NCI-H226 (cell line): ENCODE measurements around the gene ERVFRD-1.

Experiments used
- DNase-seq: peaks from one replicate; pipeline ENCODE4 v3.0.0-alpha.2; 2015

The ERVFRD-1 gene

GRCh38 chr6:11110921-11111768, at the start of gene ERVFRD-1:
ERVFRD-1 (minus strand) TSS chr6:11111725; CDS start chr6:11105310, 6,415 bp downstream.
- DNase-seq, result no peak

GRCh38 chr6:11160199-11160598, 48.7 kb upstream of the ERVFRD-1 start:
- DNase-seq, result no peak

- no peak for DNase-seq
Observed at GRCh38 chr6:11155589-11155988, 44.1 kb upstream of the ERVFRD-1 start.

GRCh38 chr6:11153447-11153846, 41.9 kb upstream of the ERVFRD-1 start:
- DNase-seq, result no peak

- no peak for DNase-seq
Observed at GRCh38 chr6:11152581-11152980, 41.1 kb upstream of the ERVFRD-1 start.

- DNase-seq, result no peak
Observed at GRCh38 chr6:11151488-11151887, 40.0 kb upstream of the ERVFRD-1 start.

GRCh38 chr6:11149551-11149950, 38.0 kb upstream of the ERVFRD-1 start:
- DNase-seq, result no peak

GRCh38 chr6:11146117-11146826, 34.7 kb upstream of the ERVFRD-1 start:
- DNase-seq, result no peak

- DNase-seq, result peak; percentile 41
Observed at GRCh38 chr6:11144393-11144851, 32.9 kb upstream of the ERVFRD-1 start.

GRCh38 chr6:11143394-11144371, 32.2 kb upstream of the ERVFRD-1 start:
- peak; percentile 58 for DNase-seq

GRCh38 chr6:11142296-11143027, 30.9 kb upstream of the ERVFRD-1 start:
- no peak for DNase-seq

- no peak for DNase-seq
Observed at GRCh38 chr6:11141295-11141694, 29.8 kb upstream of the ERVFRD-1 start.

- DNase-seq, result peak; percentile 26
Observed at GRCh38 chr6:11140056-11140455, 28.5 kb upstream of the ERVFRD-1 start.

GRCh38 chr6:11139051-11139960, 27.8 kb upstream of the ERVFRD-1 start:
- peak; percentile 93 for DNase-seq

GRCh38 chr6:11136809-11137208, 25.3 kb upstream of the ERVFRD-1 start:
- no peak for DNase-seq

- DNase-seq, result no peak
Observed at GRCh38 chr6:11133281-11133680, 21.8 kb upstream of the ERVFRD-1 start.

GRCh38 chr6:11132194-11132888, 20.8 kb upstream of the ERVFRD-1 start:
- no peak for DNase-seq

- DNase-seq, result no peak
Observed at GRCh38 chr6:11130605-11131004, 19.1 kb upstream of the ERVFRD-1 start.

- no peak for DNase-seq
Observed at GRCh38 chr6:11129908-11130565, 18.5 kb upstream of the ERVFRD-1 start.

- DNase-seq, result no peak
Observed at GRCh38 chr6:11128608-11129007, 17.1 kb upstream of the ERVFRD-1 start.
